IMR-90 (cell line): ENCODE results near the gene GATD1. TPM values are rescaled to one million over a fixed set of nuclear protein-coding genes. Genes with fewer than 3 reads are reported as not detected.

Experiments used
- BHLHE40 ChIP-seq: fragments of 150-350 bp; IDR thresholded peaks from 2 replicates; pipeline ENCODE4 v1.6.1; 2016; ENCODE audit warnings: mild to moderate bottlenecking, low read depth, low read length
- CTCF ChIP-seq: conservative IDR thresholded peaks from 2 replicates; pipeline ENCODE4 v1.5.1; 2012; ENCODE audit warnings: mild to moderate bottlenecking, low read depth, low read length, improper control_type of control experiment
- polyA plus RNA-seq, 3 experiments: library from polyadenylated mRNA; depleted of rRNA; stranded (reverse); fragments of >200 nt; gene quantifications; 2 replicates each; pipeline ENCODE4 v1.2.3, GENCODE V29; 2012; ENCODE audit warnings: low replicate concordance in 1 of 3
- total RNA-seq: library from RNA; depleted of rRNA; stranded (reverse); fragments of >200 nt; gene quantifications from 2 replicates; pipeline ENCODE4 v1.2.3, GENCODE V29; 2012

The GATD1 gene
- total and polyA plus RNA-seq, 2 of the 4 experiments (the other 2 are of a cell fraction) = 3.0 to 52.5 TPM

- TF ChIP-seq CTCF = 0 out of 2 replicates have a peak, but pooled peaks have one; percentile 9
- TF ChIP-seq BHLHE40 = no peak
Measured at GRCh38 chr11:819129-819931, 42.0 kb upstream of the GATD1 start (continued).
